H1 (cell line): Measurements from ENCODE around the gene TP53I11. TPM values are rescaled to one million over a fixed set of nuclear protein-coding genes. Genes with fewer than 3 reads are reported as not detected.

Experiments used
- CTCF ChIA-PET: fragments of 300-600 bp; sonication (Branson Sonifier 250); formaldehyde crosslinking; loops from one replicate; lab custom pipeline; 2021; ENCODE audit not compliant: partially characterized antibody; lab: Charles Lee
- POLR2A ChIA-PET: fragments of 300-600 bp; sonication (Branson Sonifier 250); formaldehyde crosslinking; loops from one replicate; lab custom pipeline; 2021; ENCODE audit warnings: inconsistent platforms; ENCODE audit not compliant: partially characterized antibody; lab: Charles Lee
- DNase-seq, 2 experiments: peaks; one replicate each; pipeline versions ENCODE4 v3.0.0 to v3.0.0-alpha.2; 2010 to 2022; ENCODE audit warnings: low spot score in 2 of 2, low read depth in 1 of 2, mixed read lengths in 1 of 2
- FAIRE-seq: peaks from 2 replicates; lab custom pipeline; 2011; peaks lifted over from hg19 to GRCh38; lab: Jason Lieb, UNC
- H2AFZ ChIP-seq: 2 replicates; pipeline ENCODE4 v1.8.1; 2012; ENCODE audit warnings: low read length, inconsistent platforms
- H2AK5ac ChIP-seq: 2 replicates; pipeline ENCODE4 v1.6.1; 2013; ENCODE audit warnings: low read depth, low read length
- H2BK120ac ChIP-seq: replicated peaks from 2 replicates; pipeline ENCODE3; 2013; ENCODE audit warnings: low read depth, low read length, inconsistent platforms
- H2BK12ac ChIP-seq: 2 replicates; pipeline ENCODE4 v1.6.1; 2013; ENCODE audit warnings: low read depth, low read length
- H2BK15ac ChIP-seq: 2 replicates; pipeline ENCODE4 v1.6.1; 2013; ENCODE audit warnings: low read length
- H2BK20ac ChIP-seq: 2 replicates; pipeline ENCODE4 v1.6.1; 2013; ENCODE audit warnings: low read length
- H2BK5ac ChIP-seq: 2 replicates; pipeline ENCODE4 v1.6.1; 2013; ENCODE audit warnings: low read depth, low read length
- H3K14ac ChIP-seq: 2 replicates; pipeline ENCODE4 v1.6.1; 2013; ENCODE audit warnings: inconsistent platforms; ENCODE audit not compliant: insufficient read length
- H3K18ac ChIP-seq: 2 replicates; pipeline ENCODE4 v1.6.1; 2013; ENCODE audit warnings: low read length; ENCODE audit errors: extremely low read depth
- H3K23ac ChIP-seq: 2 replicates; pipeline ENCODE4 v1.6.1; 2013; ENCODE audit warnings: inconsistent platforms; ENCODE audit not compliant: insufficient read length
- H3K23me2 ChIP-seq: 2 replicates; pipeline ENCODE4 v1.6.1; 2013; ENCODE audit warnings: low read depth, low read length
- H3K27ac ChIP-seq: 2 replicates; pipeline ENCODE4 v1.6.1; 2011; ENCODE audit warnings: low read depth, low read length, inconsistent platforms
- H3K27me3 ChIP-seq, 4 experiments: replicated peaks in 1 of 4; 1 replicate in 1 of 4; 2 replicates in 3 of 4; pipeline versions ENCODE4 v1.6.1 to v1.8.1; 2011 to 2013; ENCODE audit warnings: low read length in 3 of 4, mild to moderate bottlenecking in 3 of 4, inconsistent platforms in 2 of 4, mixed read lengths in 2 of 4, moderate library complexity in 1 of 4; ENCODE audit not compliant: control insufficient read depth in 3 of 4, insufficient read depth in 3 of 4; ENCODE audit errors: extremely low read depth in 1 of 4
- H3K36me3 ChIP-seq, 4 experiments: 2 replicates each; pipeline versions ENCODE4 v1.6.1 to v1.8.1; 2011 to 2013; ENCODE audit warnings: mild to moderate bottlenecking in 4 of 4, low read length in 3 of 4, moderate library complexity in 2 of 4, control low read depth in 1 of 4, inconsistent platforms in 1 of 4; ENCODE audit not compliant: insufficient read depth in 4 of 4, control insufficient read depth in 2 of 4
- H3K4ac ChIP-seq: replicated peaks from 2 replicates; pipeline ENCODE3; 2013; ENCODE audit warnings: low read length, low read depth, mixed read lengths, inconsistent platforms; ENCODE audit not compliant: insufficient read length
- H3K4me1 ChIP-seq, 4 experiments: replicated peaks in 1 of 4; 1 replicate in 1 of 4; 2 replicates in 3 of 4; pipeline versions ENCODE4 v1.6.1 to v1.8.1; 2011 to 2013; ENCODE audit warnings: low read length in 3 of 4, inconsistent platforms in 2 of 4, mixed read lengths in 1 of 4; ENCODE audit not compliant: insufficient read depth in 4 of 4, control insufficient read depth in 3 of 4
- H3K4me2 ChIP-seq, 2 experiments: 2 replicates each; pipeline versions ENCODE4 v1.6.1 to v1.8.1; 2011 to 2013; ENCODE audit warnings: low read depth in 2 of 2, low read length in 2 of 2, control low read depth in 1 of 2, inconsistent platforms in 1 of 2, mild to moderate bottlenecking in 1 of 2; ENCODE audit not compliant: insufficient read depth in 1 of 2
- H3K4me3 ChIP-seq, 4 experiments: fragments of 200-600, 300-600 bp in 1 of 4; sonication (generic), shearing (Covaris generic), sonication (Bioruptor Twin) in 1 of 4; 2 replicates each; pipeline versions ENCODE4 v1.5.1 to v1.8.1; 2011 to 2016; ENCODE audit warnings: low read length in 4 of 4, low read depth in 3 of 4, control low read depth in 2 of 4, inconsistent platforms in 2 of 4, mild to moderate bottlenecking in 2 of 4, mixed read lengths in 1 of 4, moderate library complexity in 1 of 4; ENCODE audit not compliant: insufficient read depth in 2 of 4; ENCODE audit errors: extremely low read depth in 1 of 4
- H3K56ac ChIP-seq: replicated peaks from 2 replicates; pipeline ENCODE3; 2013; ENCODE audit warnings: low read depth, mild to moderate bottlenecking, mixed read lengths, low read length, inconsistent platforms; ENCODE audit not compliant: insufficient read length
- H3K79me1 ChIP-seq: 2 replicates; pipeline ENCODE4 v1.6.1; 2013; ENCODE audit warnings: low read depth, low read length, control low read depth
- H3K79me2 ChIP-seq, 2 experiments: 2 replicates each; pipeline versions ENCODE4 v1.6.1 to v1.8.1; 2012 to 2013; ENCODE audit warnings: low read length in 2 of 2, mild to moderate bottlenecking in 2 of 2, inconsistent platforms in 1 of 2; ENCODE audit not compliant: insufficient read depth in 2 of 2, control insufficient read depth in 1 of 2
- H3K9ac ChIP-seq, 4 experiments: replicated peaks in 1 of 4; 1 replicate in 1 of 4; 2 replicates in 3 of 4; pipeline versions ENCODE4 v1.6.1 to v1.8.1; 2011 to 2013; ENCODE audit warnings: low read depth in 3 of 4, low read length in 3 of 4, control low read depth in 2 of 4, mild to moderate bottlenecking in 2 of 4, moderate library complexity in 2 of 4, inconsistent platforms in 1 of 4; ENCODE audit errors: extremely low read depth in 1 of 4
- H3K9me3 ChIP-seq, 2 experiments: 2 replicates each; pipeline versions ENCODE4 v1.6.1 to v1.8.1; 2012 to 2013; ENCODE audit warnings: mild to moderate bottlenecking in 2 of 2, moderate library complexity in 2 of 2, control low read depth in 1 of 2, inconsistent platforms in 1 of 2, low read depth in 1 of 2, low read length in 1 of 2, mixed read lengths in 1 of 2; ENCODE audit not compliant: insufficient read depth in 2 of 2
- H4K20me1 ChIP-seq, 2 experiments: replicated peaks in 1 of 2; 2 replicates each; pipeline versions ENCODE3 to v1.8.1; 2011 to 2013; ENCODE audit warnings: inconsistent platforms in 2 of 2, low read length in 2 of 2, mild to moderate bottlenecking in 1 of 2; ENCODE audit not compliant: insufficient read depth in 2 of 2, control insufficient read depth in 1 of 2
- H4K5ac ChIP-seq: 2 replicates; pipeline ENCODE4 v1.6.1; 2013; ENCODE audit warnings: low read length, low read depth, mixed read lengths, inconsistent platforms; ENCODE audit not compliant: insufficient read length
- H4K8ac ChIP-seq: 2 replicates; pipeline ENCODE4 v1.8.0; 2013; ENCODE audit warnings: mild to moderate bottlenecking, moderate library complexity, low read length, inconsistent platforms; ENCODE audit not compliant: insufficient read depth; ENCODE audit errors: extremely low read depth
- H4K91ac ChIP-seq: replicated peaks from 2 replicates; pipeline ENCODE3; 2013; ENCODE audit warnings: low read length, mixed read lengths, inconsistent platforms; ENCODE audit not compliant: insufficient read length
- EGR1 ChIP-seq: IDR thresholded peaks from 2 replicates; pipeline ENCODE4 v1.6.1; 2011; ENCODE audit warnings: low read depth, low read length, borderline replicate concordance
- FOSL1 ChIP-seq: IDR thresholded peaks from 2 replicates; pipeline ENCODE4 v1.6.1; 2011; ENCODE audit warnings: mild to moderate bottlenecking, low read depth, low read length, moderate library complexity; ENCODE audit not compliant: insufficient read depth
- SP4 ChIP-seq: IDR thresholded peaks from 2 replicates; pipeline ENCODE4 v1.6.1; 2012; ENCODE audit warnings: low read length, inconsistent platforms
- TBP ChIP-seq: IDR thresholded peaks from 2 replicates; pipeline ENCODE4 v1.6.1; 2011; ENCODE audit warnings: low read depth, low read length, improper control_type of control experiment
- WGBS, 2 experiments: shearing (Covaris generic) in 1 of 2; methylation state at CpG; one replicate each; pipeline versions ENCODE4 v1.1.6 to v1.1.7; 2013 to 2015; ENCODE audit warnings: low lambda C conversion rate in 2 of 2, mixed read lengths in 2 of 2, inconsistent platforms in 1 of 2, low coverage in 1 of 2, missing lambda C conversion rate in 1 of 2; ENCODE audit not compliant: insufficient replicate concordance in 2 of 2, insufficient coverage in 1 of 2, insufficient read length in 1 of 2; ENCODE audit errors: extremely low coverage in 1 of 2, missing lambda C conversion rate in 1 of 2; 5-methylcytosine and 5-hydroxymethylcytosine counted together
- polyA plus RNA-seq, 7 experiments: library from polyadenylated mRNA; depleted of rRNA in 3 of 7; stranded (reverse) in 5 of 7; unstranded in 2 of 7; fragments of >200 nt in 5 of 7; fragments of 200-250 nt in 2 of 7; gene quantifications; 1 replicate in 5 of 7; 2 replicates in 1 of 7; 4 replicates in 1 of 7; pipeline versions ENCODE4 v1.2.1 to v1.2.3, GENCODE V29; 2011 to 2013; ENCODE audit warnings: missing spikeins in 2 of 7, mixed read lengths in 2 of 7
- total RNA-seq: library from RNA; stranded (reverse); fragmentation: NEBNext Ultra II Directional; extraction: Animal tissue kit (Norgen Biotek cat#: 25700); gene quantifications from 2 replicates; pipeline ENCODE4 v1.2.1, GENCODE V29; 2021

The TP53I11 gene
- total and polyA plus RNA-seq, 2 of the 8 experiments (the other 6 are each of a cell fraction or from before 2014, with no cell fraction given) = 34.0 to 46.3 TPM

- H2BK5ac ChIP-seq = no peak overlapping the region
- FAIRE-seq = peak; percentile 52
- peaks cover 0 to 3% of the 10 kb centered on the region in 2 experiments for H4K20me1 ChIP-seq
- no peaks in the 10 kb centered on the region for H3K36me3 ChIP-seq
- H3K4me3 ChIP-seq = no peak overlapping the region; a peak in 1 of 8 replicates
- no peak overlapping the region for H3K56ac ChIP-seq
- 66% methylated on average over 12 of the region's 12 CpGs; no CpG with 5 or more reads in 1 of the 2 experiments for WGBS, 2 experiments
- no peaks in the 10 kb centered on the region for H3K23me2 ChIP-seq
- H2BK120ac ChIP-seq = no peak overlapping the region
- 0 out of 4 replicates have a peak, but pooled peaks cover 0 to 3% of the 10 kb centered on the region in 2 experiments for H3K79me2 ChIP-seq
- CTCF ChIA-PET = interaction anchor here (1.0 to 7.1 kb wide), 18 partner anchors 11 to 301 kb away, joined by 3 to 63 read pairs (median 8); partner anchors contain the start of gene TSPAN18
- H3K23ac ChIP-seq = no peak overlapping the region
- H4K8ac ChIP-seq = no peak overlapping the region
- no peak overlapping the region for H3K9ac ChIP-seq
- no peak overlapping the region for H4K5ac ChIP-seq
- TF ChIP-seq TBP (no peak), EGR1 (0 out of 2 replicates have a peak, but pooled peaks have one; percentile 16), FOSL1 (no peak), SP4 (no peak)
- TF ChIP-seq, all 59 proteins: peak for 1
- no peak for DNase-seq
- Histone ChIP-seq H3K4me1 (peaks cover 0 to 29% (median 6%) of the 10 kb centered on the region in 4 experiments; a peak in 6 of 7 replicates), H3K18ac (no peak overlapping the region), H2BK15ac (peak overlapping the region; percentile 3; the same call in 1 of the 2 replicates), H2AFZ (no peak overlapping the region), H3K79me1 (no peaks in the 10 kb centered on the region), H3K4me2 (peak overlapping the region in 1 of 2 experiments; percentile 2; a peak in 1 of 4 replicates), H2AK5ac (no peak overlapping the region; the same call in 1 of the 2 replicates), H3K4ac (no peak overlapping the region), H3K9me3 (no peaks in the 10 kb centered on the region), H3K14ac (no peak overlapping the region), H3K27me3 (no peaks in the 10 kb centered on the region; a peak in 2 of 7 replicates), H2BK20ac (no peak overlapping the region), H4K91ac (peak overlapping the region; percentile 67), H3K27ac (no peak overlapping the region), H2BK12ac (no peak overlapping the region)
- POLR2A ChIA-PET = no interaction called here
Measured at GRCh38 chr11:44912270-44912987, 38.3 kb downstream of the TP53I11 start.
